GM20000 (cell line): Measurements from ENCODE around the gene TBX1.

Experiments
- DNase-seq: peaks from one replicate; pipeline ENCODE4 v3.0.0; 2012; ENCODE audit warnings: low spot score
- TF ChIP-seq, protein P1 (sequence below): IDR thresholded peaks from 2 replicates; pipeline ENCODE4 v1.5.1; 2012; ENCODE audit warnings: mild to moderate bottlenecking, control low read depth; ENCODE audit errors: extremely low read depth, missing control alignments

Gene TBX1

DNA sequence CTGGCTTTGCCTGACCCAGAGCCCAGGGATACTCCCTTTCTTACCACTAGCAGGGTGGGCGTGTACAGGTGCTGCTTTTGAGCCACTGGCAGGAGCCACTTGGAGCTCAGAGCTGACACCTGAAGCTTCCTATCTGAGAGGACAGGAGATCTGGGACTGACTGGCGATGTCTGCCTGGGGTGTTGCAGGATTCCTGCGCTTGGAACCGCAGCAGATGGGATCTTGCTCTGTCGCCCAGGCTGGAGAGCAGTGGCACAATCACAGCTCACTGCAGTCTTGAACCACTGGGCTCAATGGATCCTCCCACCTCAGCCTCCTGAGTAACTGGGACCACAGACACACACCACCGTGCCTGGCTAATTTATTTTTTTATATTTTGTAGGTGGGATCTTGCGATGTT, 19.5 kb upstream of the TBX1 start:
- DNase-seq: no peak
- TF ChIP-seq, protein P1, sequence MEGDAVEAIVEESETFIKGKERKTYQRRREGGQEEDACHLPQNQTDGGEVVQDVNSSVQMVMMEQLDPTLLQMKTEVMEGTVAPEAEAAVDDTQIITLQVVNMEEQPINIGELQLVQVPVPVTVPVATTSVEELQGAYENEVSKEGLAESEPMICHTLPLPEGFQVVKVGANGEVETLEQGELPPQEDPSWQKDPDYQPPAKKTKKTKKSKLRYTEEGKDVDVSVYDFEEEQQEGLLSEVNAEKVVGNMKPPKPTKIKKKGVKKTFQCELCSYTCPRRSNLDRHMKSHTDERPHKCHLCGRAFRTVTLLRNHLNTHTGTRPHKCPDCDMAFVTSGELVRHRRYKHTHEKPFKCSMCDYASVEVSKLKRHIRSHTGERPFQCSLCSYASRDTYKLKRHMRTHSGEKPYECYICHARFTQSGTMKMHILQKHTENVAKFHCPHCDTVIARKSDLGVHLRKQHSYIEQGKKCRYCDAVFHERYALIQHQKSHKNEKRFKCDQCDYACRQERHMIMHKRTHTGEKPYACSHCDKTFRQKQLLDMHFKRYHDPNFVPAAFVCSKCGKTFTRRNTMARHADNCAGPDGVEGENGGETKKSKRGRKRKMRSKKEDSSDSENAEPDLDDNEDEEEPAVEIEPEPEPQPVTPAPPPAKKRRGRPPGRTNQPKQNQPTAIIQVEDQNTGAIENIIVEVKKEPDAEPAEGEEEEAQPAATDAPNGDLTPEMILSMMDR: no peak

DNA sequence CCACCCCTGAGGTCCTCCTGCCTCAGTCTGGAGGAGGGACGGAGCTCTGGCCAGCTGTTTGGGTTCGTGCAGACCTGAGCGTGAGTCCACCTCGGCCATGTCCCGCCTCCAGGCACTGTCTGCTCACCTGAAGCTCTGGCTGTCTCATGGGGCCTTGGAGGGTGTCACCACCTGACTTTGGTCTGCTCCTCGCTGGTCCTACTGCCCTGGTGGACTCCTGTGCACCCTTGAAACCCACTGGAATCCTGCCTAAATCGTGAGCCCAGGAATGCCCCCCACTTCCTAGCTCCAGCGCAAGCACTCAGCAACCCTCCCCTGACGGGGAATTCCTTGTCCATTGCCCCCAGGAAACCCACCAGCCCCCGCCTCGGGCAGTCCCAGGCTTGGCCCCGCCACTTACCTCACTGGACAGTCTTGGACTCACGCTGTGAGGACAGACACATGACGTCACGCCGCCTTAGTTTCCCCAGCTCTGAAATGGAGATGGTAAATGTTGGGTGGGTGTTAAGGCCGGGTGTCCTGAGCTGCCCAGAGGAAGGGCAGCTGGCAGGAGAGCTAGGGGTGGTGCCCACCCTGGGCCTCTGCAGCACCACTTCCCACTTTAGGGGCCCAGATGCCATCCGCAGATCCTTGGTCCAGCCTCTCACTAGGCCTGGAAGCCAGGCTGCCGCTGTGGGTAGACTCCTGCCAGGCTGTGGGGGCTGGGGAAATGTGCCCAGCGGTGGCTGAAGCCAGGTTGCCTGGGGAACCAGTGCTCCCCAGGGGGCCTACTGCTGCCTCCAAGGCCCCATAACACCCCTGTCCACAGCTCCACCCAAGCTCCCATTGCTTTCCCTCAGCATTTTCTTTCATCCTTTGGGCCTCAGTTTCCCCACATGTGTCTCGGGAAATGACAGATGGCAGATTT, 18.2 kb upstream of the TBX1 start:
- DNase-seq: no peak
- TF ChIP-seq, protein P1: no peak

- TF ChIP-seq, protein P1: no peak
- no peak for DNase-seq
Observed at GRCh38 chr22:19743081-19743480, 17.5 kb upstream of the TBX1 start.

GRCh38 chr22:19743651-19744050, 16.9 kb upstream of the TBX1 start:
- TF ChIP-seq, protein P1: no peak
- DNase-seq: no peak

- DNase-seq: no peak
- TF ChIP-seq, protein P1: no peak
Observed at GRCh38 chr22:19744350-19745006, 16.1 kb upstream of the TBX1 start.

DNA sequence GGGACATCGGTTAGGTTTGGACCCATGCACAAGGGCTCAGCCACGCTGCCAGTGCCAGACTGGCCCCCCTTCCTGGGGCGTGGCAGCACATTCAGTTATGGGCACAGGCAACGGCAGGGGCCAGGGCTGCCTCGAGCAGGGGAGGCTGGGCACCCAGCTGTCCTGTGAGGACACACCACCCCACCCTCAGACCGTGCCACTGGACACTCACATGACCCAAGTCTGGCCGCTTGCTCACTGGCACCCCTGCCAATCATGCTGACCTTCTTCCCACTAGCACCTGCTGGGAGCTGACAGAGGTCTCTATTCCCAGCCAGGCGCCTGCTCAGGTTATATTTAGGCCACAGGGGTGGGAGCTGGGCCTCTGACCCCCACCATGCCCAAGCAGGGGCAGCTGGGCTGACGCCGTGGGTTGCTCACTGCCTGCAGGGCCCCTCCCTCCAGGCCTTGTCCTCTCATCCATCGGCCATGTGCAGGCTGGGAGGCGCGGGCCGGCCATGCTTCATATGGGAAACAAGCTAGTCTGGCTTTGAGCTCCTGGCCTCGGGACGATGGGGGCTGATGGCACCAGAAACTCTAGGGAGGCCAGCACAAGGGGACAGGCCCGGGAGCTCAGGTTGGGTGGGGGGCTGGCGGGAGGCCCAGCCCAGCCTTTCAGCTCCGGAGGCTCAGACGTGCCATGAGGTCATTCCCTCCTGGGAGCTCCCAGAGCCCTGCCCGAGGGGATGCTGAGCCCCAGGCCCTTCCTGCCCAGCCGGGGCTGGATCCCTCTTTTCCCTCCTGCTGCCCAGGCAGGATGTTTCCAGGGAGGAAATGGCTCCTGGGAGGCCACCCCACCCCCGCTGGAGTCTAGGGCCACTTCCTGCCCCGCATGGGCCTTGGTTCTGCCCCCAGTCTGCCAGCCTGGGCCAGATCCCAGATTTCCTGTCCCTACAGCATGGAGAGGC, 15.2 kb upstream of the TBX1 start:
- TF ChIP-seq, protein P1: no peak
- no peak for DNase-seq
